ACHN (cell line): Measurements from ENCODE around the gene GRAMD1A.
A peak's percentile ranks its signal among the peaks of the same experiment; 100 is the strongest.
"Not testable (repeated sequence)": the region's sequence is repeated elsewhere in the genome, so short reads cannot be mapped to it uniquely, and the experiment has no call there.

Experiments used
- DNase-seq: peaks from one replicate; pipeline ENCODE4 v3.0.0-alpha.2; 2015
- in situ Hi-C: cut with HindIII; loops from 2 replicates; pipeline ENCODE4 v1.10.0; 2017; ENCODE audit warnings: low sequenced_read_pairs, low pct_ligation_motif_present, low pct_unique_long_range_greater_than_20kb

The GRAMD1A gene

GRCh38 chr19:34998777-34999497 lies 1.2 kb upstream of the GRAMD1A start:
- in situ Hi-C loops: no loop called here
- no peak for DNase-seq

- in situ Hi-C loops: no loop called here
Observed at GRCh38 chr19:35000338-35000646, 169 bp downstream of the GRAMD1A start.

GRCh38 chr19:35000647-35001501 lies 751 bp downstream of the GRAMD1A start:
- in situ Hi-C loops: no loop called here
- peak; percentile 18 for DNase-seq

More at GRCh38 chr19:35000338-35000646, 169 bp downstream of the GRAMD1A start:
- no peak for DNase-seq

GRCh38 chr19:35002037-35002535 lies 2.0 kb downstream of the GRAMD1A start:
- in situ Hi-C loops: no loop called here
- no peak for DNase-seq

- DNase-seq: no peak
- in situ Hi-C loops: no loop called here
Observed at GRCh38 chr19:35004517-35005255, 4.6 kb downstream of the GRAMD1A start.

- no peak for DNase-seq
- in situ Hi-C loops: no loop called here
Observed at GRCh38 chr19:35005256-35005977, 5.3 kb downstream of the GRAMD1A start.

- in situ Hi-C loops: not testable (repeated sequence)
Observed at GRCh38 chr19:35006007-35006341, 5.9 kb downstream of the GRAMD1A start.

GRCh38 chr19:35006342-35006998 lies 6.3 kb downstream of the GRAMD1A start:
- DNase-seq: peak; percentile 50
- in situ Hi-C loops: no loop called here

More at GRCh38 chr19:35006007-35006341, 5.9 kb downstream of the GRAMD1A start:
- not testable (repeated sequence) for DNase-seq

- in situ Hi-C loops: no loop called here
- DNase-seq: no peak
Observed at GRCh38 chr19:35006999-35007365, 6.9 kb downstream of the GRAMD1A start.

GRCh38 chr19:35007427-35007826 lies 7.3 kb downstream of the GRAMD1A start:
- DNase-seq, in situ Hi-C loops: not testable (repeated sequence)

- DNase-seq: no peak
- in situ Hi-C loops: no loop called here
Observed at GRCh38 chr19:35008891-35009341, 8.8 kb downstream of the GRAMD1A start.

- in situ Hi-C loops: no loop called here
- no peak for DNase-seq
Observed at GRCh38 chr19:35009424-35010415, 9.6 kb downstream of the GRAMD1A start.

GRCh38 chr19:35011091-35011689 lies 11.1 kb downstream of the GRAMD1A start:
- in situ Hi-C loops: no loop called here
- DNase-seq: no peak

GRCh38 chr19:35011737-35012682 lies 11.9 kb downstream of the GRAMD1A start:
- DNase-seq: no peak
- in situ Hi-C loops: no loop called here

- in situ Hi-C loops: no loop called here
- DNase-seq: peak; percentile 40
Observed at GRCh38 chr19:35013041-35013819, 13.1 kb downstream of the GRAMD1A start.
